HG03439 (cell line): ENCODE results near the gene GNAS.

Experiments used
- ATAC-seq: cut with Tn5 transposase; IDR thresholded peaks from one replicate; pipeline ENCODE4 v1.9.1; 2021; ENCODE audit warnings: mild to moderate bottlenecking, moderate library complexity; ENCODE audit not compliant: unreplicated experiment

GNAS gene

GRCh38 chr20:58851969-58852458 lies 502 bp upstream of the GNAS start:
- no peak for ATAC-seq

DNA sequence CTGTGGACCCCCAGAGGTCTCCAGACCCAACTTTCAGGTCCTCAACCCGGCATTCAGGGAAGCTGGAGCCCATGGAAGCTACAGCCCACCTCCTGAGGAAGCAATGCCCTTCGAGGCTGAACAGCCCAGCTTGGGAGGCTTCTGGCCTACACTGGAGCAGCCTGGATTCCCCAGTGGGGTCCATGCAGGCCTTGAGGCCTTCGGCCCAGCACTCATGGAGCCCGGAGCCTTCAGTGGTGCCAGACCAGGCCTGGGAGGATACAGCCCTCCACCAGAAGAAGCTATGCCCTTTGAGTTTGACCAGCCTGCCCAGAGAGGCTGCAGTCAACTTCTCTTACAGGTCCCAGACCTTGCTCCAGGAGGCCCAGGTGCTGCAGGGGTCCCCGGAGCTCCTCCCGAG lies 950 bp downstream of the GNAS start:
- ATAC-seq = no peak

DNA sequence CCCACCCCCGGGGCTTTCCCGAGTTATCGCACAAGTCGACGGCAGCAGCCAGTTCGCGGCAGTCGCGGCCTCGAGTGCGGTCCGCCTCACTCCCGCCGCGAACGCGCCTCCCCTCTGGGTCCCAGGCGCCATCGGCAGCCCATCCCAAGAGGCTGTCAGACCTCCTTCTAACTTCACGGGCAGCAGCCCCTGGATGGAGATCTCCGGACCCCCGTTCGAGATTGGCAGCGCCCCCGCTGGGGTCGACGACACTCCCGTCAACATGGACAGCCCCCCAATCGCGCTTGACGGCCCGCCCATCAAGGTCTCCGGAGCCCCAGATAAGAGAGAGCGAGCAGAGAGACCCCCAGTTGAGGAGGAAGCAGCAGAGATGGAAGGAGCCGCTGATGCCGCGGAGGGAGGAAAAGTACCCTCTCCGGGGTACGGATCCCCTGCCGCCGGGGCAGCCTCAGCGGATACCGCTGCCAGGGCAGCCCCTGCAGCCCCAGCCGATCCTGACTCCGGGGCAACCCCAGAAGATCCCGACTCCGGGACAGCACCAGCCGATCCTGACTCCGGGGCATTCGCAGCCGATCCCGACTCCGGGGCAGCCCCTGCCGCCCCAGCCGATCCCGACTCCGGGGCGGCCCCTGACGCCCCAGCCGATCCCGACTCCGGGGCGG lies 1.6 kb downstream of the GNAS start:
- ATAC-seq = no peak

DNA sequence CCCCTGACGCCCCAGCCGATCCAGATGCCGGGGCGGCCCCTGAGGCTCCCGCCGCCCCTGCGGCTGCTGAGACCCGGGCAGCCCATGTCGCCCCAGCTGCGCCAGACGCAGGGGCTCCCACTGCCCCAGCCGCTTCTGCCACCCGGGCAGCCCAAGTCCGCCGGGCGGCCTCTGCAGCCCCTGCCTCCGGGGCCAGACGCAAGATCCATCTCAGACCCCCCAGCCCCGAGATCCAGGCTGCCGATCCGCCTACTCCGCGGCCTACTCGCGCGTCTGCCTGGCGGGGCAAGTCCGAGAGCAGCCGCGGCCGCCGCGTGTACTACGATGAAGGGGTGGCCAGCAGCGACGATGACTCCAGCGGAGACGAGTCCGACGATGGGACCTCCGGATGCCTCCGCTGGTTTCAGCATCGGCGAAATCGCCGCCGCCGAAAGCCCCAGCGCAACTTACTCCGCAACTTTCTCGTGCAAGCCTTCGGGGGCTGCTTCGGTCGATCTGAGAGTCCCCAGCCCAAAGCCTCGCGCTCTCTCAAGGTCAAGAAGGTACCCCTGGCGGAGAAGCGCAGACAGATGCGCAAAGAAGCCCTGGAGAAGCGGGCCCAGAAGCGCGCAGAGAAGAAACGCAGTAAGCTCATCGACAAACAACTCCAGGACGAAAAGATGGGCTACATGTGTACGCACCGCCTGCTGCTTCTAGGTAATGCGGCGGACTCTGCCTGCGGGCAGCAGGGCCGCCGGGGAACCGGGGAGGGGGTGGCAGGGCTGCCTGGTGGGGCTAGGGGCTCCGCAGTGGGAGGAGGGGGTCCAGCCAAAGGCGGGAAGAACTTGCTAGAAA lies 2.3 kb downstream of the GNAS start:
- ATAC-seq = no peak

GRCh38 chr20:58855506-58856389 lies 3.2 kb downstream of the GNAS start:
- no peak for ATAC-seq

DNA sequence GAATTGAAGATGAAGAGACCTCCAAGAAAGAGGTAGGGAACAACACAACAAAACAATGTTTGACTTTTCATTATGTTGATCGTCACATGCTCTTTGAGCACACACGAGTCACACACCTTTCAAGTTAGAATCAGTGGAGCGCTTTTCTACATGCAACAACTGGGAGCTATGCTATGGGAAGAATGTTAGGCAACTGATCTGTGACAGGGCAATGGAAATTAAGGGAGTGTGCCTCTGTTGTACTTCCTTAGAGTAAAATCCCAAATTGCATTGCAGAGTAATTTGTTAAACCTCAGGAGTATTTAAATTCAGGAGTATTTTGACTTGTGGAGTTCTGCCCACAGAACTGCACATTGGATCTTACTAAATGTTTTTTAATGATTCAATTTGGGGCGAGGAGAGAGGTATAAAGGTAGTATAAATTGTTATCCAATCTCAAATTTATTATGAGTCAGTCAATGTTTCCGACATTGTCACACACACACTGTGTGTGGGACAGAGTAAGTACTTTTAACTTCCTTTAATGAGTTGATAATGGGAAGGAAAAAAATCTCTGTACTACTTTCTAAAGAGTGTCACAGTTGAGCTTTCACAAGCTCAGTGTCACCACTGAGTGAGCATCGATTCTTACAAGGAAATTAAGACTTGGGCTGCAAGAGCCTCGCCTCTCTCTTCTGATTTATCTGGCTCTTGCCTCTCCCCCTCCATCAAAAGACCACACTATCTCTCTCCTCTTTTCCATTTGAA lies 10.7 kb downstream of the GNAS start:
- ATAC-seq = no peak

GRCh38 chr20:58864346-58864745 lies 11.8 kb downstream of the GNAS start:
- no peak for ATAC-seq

DNA sequence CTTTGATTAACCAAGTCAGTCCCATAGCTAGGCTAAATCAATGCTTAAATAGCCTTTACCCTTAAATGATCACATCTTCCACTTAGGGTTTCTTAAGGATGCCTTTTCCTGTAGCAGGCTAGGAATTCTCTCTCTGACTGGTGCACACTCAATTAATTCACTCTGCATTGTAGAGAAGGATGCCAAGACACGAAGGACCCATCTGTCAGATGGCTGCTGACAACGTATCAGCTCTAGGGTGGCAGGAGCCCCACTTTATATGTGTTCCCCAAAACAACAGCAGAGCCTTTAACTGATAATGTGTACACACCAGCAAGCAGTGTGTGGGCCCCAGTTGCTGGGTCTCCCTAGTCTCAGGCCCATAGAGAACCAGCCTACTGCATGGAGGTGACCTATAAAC lies 13.3 kb downstream of the GNAS start:
- ATAC-seq = no peak

DNA sequence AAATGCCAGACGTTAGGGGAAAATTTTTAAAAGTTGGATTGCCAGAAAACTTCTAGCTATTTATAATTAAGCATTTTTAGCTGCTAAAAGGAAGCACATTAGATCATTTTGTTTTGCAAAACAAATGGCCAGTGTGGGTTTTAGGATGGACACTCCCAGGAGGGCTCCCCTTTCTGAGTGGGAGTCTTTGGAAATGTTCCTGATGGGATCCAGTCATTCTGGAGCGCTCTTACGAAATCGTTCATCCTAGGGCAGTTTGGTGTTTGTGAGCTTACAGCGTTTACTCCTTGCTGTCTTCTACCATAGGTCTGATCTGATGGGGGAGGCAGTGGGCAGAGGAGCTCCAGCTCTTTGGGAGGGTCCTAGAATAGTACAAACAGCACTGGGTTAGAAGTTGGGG lies 14.7 kb downstream of the GNAS start:
- no peak for ATAC-seq

GRCh38 chr20:58868795-58869194 lies 16.3 kb downstream of the GNAS start:
- no peak for ATAC-seq

GRCh38 chr20:58869662-58870227 lies 17.2 kb downstream of the GNAS start:
- no peak for ATAC-seq

DNA sequence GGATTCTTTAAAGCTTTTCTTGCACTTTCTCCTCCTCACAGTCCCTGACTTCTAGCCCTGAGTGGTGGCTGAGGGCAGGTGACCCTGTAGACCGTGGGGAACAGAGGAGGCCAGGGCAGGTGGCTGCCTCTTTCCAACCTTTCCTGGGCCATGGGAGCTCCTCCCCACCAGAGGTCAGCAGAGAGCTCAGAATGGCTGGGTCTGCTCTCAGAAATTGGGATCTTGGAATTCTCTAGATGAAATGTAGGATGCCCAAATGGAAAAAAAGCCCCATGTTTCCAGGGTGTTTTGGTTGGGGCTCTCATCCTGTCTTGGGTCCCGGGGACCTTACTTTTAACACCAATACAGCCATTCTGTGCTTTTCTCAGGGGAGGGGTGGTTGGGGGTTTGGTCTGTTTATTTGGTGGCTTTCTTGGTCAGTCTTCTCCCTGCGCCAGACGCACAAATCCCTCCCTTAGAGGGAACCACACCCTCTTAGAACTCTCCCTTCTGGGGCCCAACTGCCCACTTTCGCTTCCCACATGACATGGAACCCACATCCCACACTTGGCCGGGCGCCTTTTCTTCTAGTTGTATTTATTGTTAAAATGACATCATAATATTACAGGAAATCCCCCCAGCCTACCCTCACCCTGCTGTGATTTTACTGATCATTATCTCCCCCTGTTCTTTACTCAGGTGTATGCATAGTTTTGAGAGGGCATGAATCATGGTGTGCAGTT lies 17.9 kb downstream of the GNAS start:
- no peak for ATAC-seq

DNA sequence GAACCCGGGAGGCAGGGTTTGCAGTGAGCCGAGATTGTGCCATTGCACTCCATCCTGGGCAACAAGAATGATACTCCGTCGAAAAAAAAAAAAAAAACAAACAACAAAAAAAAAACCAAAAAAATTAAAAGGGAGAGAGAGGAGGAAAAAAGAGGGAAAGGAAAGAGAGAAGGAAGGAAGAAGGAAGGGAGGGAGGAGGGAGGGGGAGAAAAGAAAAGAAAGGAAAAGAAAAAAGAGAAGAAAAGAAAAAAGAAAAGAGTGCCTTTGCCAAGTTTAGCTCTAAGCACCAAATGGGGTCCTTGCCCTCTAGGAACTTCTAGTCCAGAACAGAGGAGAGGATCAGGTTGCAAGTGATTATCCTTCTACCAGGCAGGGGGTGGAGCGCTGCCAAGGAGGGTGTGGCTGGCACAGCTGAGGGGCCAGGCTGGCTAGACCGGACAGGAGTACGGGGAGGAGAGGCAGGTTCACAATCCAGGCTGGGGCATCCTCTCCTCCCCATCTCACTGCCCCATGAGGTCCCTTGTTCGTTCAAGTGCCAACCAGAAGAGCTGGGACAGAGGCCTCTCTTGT lies 19.1 kb downstream of the GNAS start:
- no peak for ATAC-seq

DNA sequence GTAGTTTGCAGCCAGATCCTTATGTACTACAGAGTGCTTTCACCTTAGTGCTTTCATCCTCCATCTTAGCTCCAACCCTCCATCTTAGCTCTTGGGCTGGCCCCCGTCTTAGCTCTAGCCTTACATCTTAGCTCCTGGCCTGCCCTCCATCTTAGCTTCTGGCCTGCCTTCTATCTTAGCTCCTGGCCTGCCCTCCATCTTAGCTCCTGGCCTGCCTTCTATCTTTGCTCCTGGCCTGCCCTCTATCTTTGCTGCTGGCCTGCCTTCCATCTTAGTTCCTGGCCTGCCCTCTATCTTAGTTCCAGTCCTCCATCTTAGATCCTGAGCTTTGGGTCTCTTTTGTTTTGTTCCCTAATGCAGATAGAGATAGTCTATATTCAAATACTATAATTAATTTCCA lies 22.0 kb downstream of the GNAS start:
- ATAC-seq = no peak

DNA sequence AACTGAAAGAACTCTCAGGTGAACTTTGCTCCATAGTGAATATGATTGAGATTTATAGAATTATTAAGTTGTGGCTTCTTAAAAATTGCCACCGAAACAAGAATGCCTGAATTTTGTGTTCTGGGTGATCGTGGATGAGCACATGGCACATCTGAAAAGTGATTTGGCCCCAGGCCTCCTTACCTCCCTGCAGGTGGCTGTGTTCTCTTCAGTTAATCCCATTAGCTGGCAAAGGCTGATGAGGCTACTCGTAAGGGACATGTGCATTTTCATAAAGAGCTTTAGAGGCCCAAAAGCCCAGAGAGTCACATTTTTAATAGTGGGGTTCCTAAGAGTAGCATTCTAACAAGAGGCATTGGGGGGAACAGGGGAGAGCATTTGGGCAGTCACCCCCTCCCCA lies 22.6 kb downstream of the GNAS start:
- ATAC-seq = no peak

GRCh38 chr20:58875541-58876134 lies 23.1 kb downstream of the GNAS start:
- ATAC-seq = no peak

DNA sequence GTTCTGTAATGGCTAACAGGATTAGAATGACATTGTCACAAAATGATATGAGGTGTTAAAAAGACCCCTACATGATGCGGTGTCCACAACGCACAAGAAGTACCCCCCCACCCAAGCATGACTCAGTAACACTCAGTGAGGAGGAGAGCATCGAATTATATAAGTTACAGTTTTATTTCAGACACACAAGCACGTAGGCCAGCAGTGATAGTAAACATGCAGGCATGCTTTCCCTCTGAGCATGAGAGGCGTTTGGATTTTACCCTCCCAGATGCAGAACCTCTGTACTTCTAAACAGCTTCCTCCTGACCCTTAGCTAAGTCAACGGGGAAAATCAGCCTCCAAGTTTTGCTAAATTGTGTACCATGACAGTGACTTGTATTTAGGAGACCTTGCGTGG lies 23.9 kb downstream of the GNAS start:
- no peak for ATAC-seq

DNA sequence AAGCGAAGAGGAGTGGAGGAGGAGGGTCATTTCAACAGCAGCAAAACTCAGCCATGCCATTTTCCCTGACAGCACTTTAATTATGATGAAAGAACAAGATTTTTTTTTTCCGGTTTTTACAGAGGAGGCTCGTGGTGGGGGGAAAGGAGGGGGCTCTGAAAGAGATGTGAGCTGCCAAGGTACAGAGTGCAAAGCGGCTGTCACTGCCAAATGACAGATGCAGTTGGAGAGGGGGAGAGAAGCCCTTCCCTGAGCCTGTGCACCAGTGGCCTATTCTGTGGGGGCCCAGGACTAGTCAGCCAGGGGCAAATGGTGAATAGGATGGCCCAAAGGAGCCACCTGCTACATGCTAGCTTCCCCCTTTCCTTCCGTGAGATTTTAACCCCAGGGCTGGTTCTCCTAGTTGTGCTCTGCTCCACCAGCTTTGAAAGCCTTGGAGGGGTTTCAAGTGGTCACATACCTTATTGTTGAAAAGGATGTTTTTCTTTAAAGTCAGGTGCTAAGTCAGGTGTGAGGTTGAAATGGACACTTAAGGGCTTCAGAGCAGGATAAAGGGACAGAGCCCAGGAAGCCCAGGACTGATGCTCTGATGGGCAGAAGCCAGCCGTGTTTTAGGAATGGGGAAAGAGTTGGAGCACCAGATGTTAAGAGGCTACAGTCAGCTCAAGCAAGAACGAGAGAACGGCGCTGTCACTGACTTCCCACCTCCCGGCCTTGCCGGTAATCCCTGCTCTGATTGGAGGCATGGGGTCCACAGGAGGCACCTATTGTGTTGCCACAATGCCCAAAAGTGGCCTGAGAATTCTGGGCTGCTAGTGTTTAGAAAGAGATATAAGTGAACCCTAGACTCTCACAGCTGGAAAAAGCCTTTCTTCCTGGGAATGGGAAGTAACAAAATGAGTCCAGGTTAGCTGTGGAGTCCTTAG lies 24.8 kb downstream of the GNAS start:
- no peak for ATAC-seq
